GM19023 (cell line): ENCODE data around the gene ARHGAP30.
"Not testable (repeated sequence)": the region's sequence is repeated elsewhere in the genome, so short reads cannot be mapped to it uniquely, and the experiment has no call there.

Experiments
- ATAC-seq: cut with Tn5 transposase; IDR thresholded peaks from one replicate; pipeline ENCODE4 v1.9.1; 2021; ENCODE audit warnings: mild to moderate bottlenecking, moderate library complexity; ENCODE audit not compliant: unreplicated experiment

ARHGAP30 gene

DNA sequence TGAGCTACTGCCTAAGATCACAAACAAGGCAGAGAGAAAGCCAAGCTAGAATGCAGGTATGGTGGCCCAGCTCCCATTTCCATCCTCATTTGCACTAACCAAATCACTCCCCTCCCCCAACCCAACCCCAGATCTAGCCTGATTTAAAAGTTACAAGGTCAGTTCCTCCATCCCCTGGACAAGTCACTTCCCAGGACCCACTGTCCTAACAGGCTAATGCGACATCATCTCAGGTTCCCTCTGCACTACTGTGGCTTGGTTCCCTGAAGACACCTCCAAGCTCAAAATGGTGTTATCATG lies 51.1 kb downstream of the ARHGAP30 start:
- no peak for ATAC-seq

DNA sequence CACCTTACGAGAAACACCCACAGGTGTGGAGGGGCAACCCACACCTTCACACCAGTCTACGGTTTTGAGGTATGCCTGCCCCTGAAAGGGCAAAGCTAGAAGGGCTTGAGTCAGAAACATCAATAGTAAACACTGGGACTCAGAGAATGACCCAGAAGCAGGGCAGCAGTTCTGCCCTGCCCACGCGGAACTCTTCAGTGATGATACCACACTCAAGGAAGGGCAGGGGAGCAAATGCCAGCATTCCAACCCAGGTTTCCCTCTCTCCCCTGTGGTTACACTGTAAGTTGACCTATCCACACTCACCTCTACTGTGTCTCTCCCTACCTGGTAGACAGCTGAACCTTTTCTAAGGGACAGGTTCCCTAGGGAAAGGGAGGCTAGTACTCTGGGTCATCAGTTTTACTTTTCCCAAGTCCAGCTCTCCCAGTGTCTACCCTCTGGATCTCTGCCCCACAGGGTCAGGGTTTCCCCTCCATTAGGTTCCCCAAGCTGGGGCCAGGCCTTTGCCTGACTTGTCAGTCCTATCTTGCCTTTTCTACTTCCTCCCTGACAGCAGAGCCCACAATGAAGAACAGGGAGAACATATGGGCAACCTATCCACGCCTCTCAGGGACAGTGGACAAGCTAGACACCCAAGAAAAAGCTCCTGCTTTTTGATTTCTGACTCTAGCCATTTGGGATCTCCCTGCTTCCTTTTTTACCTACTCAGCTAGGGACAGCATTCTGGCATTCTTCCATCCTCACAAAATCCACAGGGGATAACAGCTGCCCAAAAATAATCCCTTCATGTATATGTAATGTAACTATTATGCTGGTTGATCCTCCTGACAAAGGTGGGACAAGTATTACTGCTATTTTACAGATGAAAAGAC lies 51.7 kb downstream of the ARHGAP30 start:
- no peak for ATAC-seq

DNA sequence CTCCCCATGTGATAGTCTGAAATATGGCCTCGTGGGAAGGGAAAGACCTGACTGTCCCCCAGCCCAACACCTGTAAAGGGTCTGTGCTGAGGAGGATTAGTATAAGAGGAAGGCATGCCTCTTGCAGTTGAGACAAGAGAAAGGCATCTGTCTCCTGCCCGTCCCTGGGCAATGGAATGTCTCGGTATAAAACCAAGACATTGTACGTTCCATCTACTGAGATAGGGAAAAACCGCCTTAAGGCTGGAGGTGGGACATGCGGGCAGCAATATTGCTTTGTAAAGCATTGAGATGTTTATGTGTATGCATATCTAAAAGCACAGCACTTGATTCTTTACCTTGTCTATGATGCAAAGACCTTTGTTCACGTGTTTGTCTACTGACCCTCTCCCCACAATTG lies 52.5 kb downstream of the ARHGAP30 start:
- ATAC-seq, result not testable (repeated sequence)

DNA sequence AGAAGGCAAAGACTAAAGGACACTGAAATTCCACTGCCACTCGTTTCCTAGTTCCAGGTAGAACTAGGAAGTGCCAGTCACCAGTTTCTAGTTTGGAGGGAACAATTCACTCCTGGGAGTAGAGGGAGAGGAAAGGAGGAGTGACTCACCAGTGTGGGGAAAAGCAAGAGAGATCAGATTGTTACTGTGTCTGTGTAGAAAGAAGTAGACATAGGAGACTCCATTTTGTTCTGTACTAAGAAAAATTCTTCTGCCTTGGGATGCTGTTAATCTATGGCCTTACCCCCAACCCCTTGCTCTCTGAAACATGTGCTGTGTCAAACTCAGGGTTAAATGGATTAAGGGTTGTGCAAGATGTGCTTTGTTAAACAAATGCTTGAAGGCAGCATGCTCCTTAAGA lies 53.0 kb downstream of the ARHGAP30 start:
- ATAC-seq, result not testable (repeated sequence)

DNA sequence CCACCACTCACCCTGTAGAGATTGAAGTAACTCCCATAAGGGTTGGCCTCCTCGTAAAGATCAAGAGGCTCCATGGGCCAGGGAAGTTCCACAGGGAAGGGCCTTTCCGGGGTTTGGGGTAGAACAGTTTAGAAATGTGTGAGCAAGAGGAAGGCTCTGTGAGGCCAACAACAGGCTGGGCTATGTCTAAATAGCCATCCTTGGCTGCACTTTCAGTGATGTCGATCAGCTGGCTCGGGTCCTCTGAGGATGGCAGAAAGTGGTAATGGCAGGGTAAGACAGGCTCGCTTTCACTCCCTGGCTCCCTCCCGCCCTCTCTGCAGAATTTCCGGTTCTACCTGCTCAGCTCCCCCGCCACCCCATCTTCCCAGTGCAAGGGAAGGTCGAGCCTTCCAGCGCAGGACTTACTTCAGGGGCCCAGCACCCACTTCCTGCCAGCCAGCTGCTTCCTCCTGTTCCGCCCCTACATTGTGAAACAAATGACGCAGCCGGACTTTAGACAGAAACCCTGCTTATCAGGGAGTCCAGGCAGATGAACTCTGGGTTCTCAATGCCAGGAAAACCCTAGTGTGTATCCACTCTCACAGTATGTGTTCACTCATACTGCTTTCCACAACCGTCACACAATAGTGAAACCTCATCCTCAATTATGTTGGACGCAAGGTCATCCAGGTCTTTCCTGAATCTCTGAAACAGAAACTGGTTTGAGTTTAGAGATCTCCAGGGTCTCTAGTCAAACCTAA lies 56.0 kb downstream of the ARHGAP30 start:
- peak; percentile 89 for ATAC-seq

DNA sequence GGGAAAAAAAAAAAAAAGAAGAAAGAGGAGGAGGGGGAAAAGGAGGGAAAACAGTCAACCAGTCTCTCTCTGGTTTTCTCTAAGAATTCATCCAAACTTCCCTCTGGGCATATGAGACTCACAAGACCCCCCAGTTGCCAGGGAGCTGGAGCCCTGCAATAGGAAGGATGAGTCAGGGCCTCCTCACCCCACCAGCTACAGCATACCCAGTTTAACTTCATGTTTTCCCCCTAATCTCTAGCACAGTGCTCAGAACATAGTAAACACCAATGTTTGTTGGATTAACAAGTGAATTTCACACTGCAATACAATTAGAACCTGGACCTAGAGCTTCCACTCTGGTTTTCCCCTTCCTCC lies 56.6 kb downstream of the ARHGAP30 start:
- ATAC-seq, result no peak

DNA sequence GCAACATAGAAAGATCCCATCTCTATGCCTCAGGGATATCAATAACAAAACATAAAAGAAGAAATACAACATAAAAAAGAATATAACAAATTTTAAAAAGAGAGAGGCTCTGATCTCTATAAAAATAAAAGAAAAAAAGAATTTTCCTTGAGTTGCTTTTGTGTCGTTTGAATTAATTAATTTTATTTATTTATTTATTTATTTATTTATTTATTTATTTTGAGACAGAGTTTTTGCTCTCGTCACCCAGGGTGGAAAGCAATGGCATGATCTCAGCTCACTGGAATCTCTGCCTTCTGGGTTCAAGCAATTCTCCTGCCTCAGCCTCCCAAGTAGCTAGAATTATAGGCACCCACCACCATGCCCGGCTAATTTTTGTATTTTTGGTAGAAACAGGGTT lies 57.3 kb downstream of the ARHGAP30 start:
- ATAC-seq, result no peak

DNA sequence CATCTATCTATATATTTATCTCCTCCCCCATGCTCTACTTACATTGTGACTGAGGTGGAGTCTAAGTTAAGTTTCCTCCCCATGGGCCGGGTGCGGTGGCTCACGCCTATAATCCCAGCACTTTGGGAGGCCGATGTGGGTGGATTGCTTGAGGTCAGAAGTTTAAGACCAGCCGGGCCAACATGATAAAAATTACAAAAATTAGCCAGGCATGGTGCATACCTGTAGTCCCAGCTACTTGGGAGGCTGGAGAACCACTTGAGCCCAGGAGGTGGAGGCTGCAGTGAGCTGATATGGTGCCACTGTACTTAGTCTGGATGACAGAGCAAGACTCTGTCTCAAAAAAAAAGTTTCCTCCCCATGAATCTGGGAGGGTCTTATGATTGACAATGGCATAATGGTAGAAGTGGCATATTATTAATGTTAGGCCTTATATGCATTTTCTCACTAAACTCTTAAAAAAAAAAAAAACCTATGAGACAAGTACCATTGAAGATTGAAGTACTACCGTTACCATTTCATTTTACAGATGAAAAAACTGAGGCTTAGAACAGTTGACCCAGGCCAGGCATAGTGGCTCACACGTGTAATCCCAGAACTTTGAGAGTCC lies 60.0 kb downstream of the ARHGAP30 start:
- no peak for ATAC-seq

DNA sequence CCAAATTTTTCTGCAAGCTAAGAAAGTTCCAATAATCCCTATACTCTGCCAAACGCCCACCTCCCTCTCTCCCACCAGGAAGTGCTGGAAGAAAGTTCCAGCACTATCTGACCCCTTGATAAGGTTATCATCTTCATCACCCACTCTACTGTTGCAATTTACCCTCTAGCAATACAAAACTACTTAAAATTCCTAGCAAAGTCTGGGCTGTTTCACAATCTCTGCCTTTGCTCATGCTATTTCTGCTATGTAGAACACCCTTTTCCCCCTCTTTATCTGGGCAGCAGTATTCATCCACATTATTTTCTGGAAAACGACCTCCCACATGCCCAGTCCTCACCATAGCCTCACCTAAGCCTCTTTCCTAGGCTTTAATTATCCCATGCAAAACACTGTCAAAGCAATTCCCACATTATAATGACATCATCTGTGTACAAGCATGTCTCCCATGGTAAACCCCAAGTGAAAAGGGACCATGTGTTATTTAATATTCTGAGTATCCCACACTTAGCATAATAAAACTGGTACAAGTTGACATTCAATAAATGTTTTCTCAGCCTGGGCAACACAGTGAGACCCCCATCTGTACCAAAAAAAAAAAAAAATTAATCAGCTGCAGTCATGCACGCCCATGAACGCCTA lies 60.7 kb downstream of the ARHGAP30 start:
- ATAC-seq, result no peak

DNA sequence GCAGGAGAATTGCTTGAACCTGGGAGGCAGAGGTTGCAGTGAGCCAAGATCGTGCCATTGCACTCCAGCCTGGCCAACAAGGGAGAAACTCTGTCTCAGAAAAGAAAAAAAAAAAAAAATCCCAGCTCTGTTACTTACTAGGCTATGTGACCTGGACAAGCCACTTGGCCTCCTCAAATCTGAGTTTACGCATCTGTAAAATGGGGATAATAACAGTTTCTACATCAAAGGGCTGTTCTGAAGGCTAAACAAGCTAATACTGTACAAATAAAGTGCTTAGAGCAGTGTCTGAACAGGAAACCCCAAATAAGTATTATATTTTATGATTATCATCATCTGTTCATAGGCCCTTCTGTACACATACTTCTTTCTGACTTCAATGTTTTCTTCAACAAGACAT lies 62.3 kb downstream of the ARHGAP30 start:
- ATAC-seq, result no peak

DNA sequence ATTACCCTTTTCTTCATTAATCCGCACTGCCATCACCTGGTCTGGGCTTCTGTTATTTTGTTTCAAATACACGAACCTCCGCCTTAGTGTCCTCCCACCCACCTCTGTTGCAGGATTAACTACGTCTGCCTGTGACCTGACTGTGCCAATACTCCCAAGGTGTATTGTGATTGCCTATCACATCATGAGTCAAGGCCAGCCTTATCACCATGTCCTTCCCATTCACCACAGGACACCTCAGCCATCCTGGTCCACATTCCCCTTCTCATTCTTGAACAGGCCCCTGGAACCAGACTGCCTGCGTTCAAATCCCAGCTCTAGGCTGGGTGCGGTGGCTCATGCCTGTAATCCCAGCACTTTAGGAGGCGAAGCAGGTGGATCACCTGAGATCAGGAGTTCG lies 63.1 kb downstream of the ARHGAP30 start:
- no peak for ATAC-seq

DNA sequence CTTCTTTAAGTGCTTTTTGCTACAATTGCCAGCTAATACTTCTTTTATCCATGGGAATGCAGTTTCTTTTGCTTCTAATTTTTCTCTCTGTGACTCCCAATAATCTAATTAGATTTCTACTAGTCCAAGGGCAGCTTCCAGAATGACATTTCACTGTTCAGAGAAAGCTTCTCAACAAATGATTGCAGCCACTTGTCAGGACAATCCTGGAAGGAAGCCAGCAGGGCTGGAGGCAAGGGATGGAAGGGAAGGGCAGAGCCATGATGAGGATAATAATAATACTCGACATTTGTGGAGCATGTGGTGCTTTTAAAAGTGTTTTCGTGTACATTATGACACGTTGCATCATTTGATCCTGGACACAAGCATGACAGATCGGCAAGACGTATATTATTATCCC lies 68.2 kb downstream of the ARHGAP30 start:
- no peak for ATAC-seq

DNA sequence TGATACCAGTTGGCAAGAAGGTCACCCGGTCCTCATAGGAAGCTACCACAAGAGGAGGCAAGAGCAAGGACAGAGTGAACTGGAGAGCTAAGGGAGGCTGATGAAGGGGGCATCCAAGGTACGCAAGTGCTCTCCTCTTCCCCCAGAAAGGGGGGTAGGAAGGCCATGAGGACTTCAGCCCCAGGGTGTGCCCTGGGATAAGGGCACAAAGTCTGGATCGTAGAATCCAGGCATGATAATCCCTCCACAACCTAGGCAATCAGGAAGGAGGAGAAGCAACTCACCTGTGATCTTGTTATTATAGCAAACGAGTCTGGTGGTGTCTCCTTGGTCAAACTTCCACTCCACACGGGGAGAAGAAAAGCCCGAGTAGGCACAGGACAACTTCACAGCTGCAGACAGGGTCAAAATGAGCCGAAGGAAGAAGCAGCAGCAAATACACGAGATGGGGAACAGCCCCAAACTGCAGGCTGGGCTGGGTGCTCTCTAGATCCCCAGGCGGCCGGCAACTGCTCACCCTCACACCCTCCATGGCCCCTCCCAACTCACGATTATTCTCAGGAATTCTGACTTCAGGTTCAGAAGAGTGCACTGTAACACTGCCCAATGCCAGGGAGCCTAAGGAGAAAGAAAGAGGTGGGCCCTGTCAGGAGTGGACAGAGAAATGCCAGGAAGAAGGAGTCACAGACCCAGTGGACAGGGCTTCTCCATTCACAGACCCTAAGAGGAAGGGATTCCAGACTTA lies 68.8 kb downstream of the ARHGAP30 start:
- ATAC-seq, result no peak

DNA sequence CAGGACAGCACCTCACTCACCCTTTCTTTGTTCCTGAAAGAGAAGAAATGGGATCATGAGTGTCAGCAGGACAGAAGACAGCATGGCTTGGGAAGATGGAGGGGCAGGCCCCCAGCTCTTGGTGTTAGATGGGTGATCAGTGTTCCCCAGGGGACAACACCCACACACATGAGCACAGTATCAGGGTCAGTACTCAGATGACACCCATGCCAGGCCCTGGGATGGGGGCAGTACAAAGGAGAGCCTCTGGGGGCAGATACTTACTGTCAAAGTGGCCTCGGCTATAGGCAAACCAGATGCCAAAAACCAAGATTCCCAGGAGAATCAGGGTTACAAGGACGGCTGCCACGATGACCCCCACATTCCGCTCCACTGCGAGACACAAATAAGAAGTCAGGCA lies 70.3 kb downstream of the ARHGAP30 start:
- ATAC-seq, result no peak

DNA sequence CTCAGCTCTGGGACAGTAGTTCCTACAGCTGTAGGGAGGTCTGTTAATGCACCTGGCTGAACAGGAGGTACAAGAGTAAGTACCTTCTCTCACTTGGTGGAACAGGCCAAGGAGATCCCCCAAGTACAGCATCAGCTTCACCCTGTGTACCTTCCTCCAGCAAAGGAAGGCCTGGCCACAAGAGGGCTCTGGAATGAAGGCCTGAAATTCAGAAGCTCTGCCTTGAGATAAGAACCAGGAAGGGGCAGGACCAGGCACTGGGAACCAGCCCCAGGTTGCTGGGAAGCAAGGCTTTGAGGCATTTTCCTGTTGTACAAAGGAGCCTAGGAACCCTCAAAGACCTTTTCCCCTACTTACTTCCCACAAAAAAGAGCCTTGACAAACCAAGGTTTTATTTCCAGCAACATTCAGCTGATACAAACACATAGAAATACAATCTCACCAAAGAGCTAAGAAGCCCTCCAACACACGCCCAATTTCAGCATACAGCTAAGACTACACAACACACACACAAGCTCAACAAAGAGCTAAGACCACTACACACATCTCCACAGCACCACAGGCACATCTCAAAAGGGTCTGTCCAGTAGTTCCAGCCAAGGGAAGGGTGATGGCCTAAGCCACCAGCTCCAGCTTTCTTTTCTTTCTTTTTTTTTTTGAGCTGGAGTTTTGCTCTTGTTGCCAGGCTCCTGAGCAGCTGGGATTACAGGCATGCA lies 72.2 kb downstream of the ARHGAP30 start:
- ATAC-seq, result no peak
